Fibroblast of skin of left biceps (primary cell): ENCODE measurements around the gene LEMD2.

ENCODE experiments used
- DNase-seq, 2 experiments: peaks; one replicate each; pipeline ENCODE4 v3.0.0-alpha.2; 2013; ENCODE audit warnings: low read depth in 2 of 2

LEMD2 gene

DNA sequence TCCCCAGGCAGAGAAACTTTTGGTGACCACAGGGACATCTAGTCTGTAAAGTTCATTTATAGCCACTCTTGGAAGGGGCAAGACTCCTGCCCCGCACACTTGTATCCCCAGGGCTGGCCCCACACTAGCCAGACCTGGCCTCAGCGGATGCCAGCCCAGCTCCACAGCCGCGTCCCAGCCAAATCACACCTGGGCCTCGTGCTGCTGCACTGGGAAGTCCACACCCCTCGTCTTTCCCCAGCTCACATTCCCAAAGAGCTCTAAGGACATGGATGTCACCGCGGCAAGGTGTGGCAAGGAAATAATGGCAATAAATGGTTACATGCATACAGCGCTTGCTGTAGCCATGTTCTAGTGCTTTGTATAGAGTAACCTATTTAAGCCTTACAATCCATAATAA is 50.8 kb downstream of the LEMD2 start:
- no peak for DNase-seq

DNA sequence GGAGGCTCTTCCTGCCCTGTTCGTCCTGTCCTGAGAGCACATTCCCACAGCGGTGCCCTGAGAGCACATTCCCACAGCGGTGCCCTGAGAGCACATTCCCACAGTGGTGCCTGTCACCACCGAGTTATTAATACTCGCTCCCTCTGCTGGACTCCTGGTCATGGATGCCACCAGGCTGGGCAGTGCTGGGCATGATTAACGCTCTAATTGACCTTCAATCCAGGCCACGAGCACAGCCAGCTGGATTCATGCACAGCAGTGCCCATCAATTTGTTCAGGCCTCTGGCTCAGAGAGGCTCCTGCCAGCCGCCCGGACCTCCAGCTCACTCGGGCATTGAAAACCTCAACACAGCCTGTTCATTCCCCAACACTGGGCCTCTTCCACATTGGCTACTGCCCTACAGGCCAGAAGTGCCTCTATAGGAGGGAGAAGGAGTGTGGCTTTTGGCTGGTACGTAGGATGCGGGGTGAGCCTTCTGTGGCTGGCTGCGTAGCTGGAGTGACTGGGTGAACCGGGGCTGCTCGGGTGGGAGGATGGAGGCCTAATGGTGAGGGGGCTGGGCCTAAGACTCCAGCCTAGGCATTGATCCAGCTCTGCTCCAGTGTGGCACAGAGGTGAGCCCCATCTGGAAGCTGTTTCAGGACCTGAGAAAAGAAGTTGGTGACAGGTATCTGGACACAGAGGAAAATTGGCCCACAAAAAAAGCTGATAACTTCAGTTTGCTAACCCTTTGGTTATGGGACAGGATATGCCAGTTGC is 51.5 kb downstream of the LEMD2 start:
- DNase-seq: no peak

DNA sequence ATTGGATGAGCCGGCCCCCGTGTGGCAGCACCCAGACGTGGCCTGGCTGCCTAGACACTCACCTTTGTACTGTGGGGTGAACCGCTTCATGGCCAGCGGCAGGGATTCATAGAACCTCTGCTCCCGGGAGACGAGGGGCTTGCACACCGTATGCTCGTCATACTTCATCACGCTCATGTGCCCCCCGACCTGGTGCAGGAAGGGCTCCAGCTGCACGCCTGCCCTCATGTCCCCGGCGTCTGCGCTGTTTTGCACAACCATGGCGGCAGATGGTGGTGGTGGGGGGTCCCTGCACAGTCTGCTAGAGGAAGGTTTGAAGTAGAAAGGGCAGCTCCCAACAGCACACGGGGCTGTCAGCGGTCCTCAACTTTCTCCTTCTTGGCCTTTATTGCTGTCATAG is 53.7 kb downstream of the LEMD2 start:
- no peak for DNase-seq

DNA sequence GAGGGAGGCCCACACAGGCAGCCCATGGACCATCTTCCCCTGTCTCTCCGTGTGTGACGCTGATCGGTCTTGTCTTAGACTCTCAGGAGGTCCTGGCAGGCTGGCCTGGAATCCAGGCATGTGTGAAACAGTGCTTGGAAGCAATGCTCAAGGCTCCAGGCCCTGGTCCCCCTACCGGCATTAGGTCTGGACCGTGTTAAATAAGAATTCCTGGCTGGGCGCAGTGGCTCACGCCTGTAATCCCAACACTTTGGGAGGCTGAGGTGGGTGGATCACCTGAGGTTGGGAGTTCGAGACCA is 55.3 kb downstream of the LEMD2 start:
- no peak for DNase-seq

DNA sequence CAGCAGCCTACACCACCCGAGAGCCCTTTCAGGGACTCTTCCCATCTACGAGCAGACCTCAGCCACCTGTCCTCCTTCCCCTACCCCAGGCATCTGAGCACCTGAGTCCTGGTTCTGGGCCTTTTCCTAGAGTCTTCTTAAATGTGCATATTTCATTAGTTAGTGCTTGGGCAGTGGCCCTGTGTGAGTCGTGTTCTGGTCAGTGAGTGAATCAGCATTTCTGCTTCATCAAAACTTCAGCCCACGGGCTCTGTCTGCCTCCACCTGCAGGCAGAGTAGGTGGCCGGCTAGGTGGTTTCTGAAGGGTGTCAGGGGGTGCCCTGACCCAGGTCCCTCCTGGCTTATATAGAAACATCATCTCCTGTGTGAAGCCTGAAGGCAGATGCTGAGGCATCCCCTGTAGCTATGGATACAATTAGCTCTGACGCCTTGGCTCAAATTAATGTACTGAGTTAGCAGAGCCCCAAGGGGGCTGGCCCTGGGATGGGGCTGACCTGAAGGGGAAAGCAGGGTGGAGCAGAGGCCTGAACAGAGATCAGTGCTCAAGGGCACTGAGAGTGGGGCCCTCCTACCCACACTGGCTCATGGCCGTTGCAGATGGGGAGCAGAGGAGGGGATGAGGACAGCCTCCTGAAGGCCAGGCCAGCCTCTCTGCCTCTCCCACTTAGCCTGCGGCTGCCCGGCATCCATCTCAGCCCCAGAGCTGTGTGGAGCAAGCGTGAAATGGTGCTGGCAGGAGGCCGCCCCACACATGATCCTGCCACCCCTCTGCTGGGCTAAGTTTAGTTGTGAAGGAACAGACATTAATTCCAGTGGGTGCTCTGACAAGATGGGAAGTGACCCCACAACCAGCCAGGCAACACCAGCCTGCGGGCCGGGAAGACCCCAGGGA is 55.9 kb downstream of the LEMD2 start:
- no peak for DNase-seq

DNA sequence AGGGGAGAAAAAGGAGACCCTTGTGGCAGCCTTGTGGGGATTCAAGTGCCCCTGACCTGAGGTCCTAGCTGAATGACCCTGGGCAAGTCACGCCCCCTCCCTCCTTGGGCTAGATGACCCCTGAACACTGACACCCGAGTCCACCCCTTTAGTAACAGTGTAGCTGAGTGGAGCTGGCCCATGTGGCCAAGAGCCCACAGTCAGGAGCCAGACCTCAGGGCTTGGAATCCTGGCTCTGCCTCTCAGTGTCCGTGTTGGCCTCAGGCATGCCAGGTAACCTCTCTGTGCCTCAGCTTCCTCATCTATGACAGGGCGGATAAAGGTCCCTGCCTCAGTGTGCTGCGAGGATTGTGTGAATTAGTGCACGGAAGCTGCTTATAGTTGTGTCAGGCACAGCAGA is 56.5 kb downstream of the LEMD2 start:
- no peak for DNase-seq

DNA sequence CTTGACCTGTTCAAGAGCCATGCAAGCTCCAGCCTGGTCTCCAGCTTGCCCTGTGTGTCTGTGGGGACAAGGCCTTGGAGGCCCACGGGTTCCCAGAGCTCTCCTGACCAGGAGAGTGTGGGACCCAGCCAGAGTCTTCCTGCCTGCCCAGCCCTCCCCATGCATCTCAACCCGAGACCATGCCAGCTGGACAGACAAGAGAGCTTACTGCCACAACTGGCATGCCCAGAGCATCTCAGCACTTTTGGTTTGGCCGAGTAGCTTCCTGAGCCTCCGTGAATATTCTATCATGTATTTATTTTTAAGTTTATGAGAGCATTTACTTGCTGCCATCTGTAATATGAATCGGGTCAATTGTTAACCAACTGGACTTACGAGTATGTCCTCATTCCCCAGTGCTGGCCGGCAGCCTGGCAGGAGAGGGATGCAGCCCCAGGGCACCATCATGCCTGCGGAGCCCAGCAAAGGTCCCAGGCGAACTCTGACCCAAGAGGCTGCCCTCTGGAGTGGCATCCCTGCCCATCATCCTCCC is 57.1 kb downstream of the LEMD2 start:
- no peak for DNase-seq

DNA sequence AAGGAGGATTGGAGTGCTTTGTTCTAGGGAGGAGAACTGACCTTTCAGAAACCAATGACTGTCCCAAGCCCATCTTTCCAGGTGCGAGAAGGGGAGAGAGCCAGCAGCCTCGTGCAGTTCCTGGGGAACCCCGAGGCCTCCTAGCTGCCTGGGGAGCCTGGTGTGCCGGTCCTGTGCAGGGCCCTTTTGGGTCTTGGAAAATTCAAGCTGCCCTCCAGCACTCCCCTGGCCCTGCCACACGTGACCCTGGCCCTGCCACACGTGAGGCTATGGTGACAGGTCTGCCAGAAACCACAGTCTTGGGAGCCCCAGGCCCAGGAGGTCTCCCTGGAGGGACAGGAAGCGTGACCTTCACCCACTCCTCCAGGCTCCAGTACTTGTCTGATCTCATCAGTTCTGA is 57.9 kb downstream of the LEMD2 start:
- no peak for DNase-seq

DNA sequence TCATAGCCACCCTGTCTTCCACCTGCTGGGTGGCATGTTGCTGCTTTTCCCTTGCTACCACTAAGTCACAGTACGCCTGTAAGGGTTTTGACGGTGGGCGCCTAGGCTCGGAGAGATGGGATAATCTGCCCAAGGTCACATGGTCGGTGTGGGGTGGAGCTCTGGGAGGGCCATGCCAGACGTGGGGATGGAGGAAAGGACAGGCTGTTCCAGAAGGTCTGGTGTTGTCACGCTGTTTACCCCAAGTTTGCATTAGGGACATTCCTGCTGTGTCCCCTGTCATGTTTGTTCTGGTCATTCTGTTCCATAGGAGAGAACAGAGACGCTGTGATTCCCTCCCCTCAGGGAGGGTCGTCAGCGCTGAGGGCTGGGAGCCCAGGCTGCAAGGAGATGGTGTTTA is 58.3 kb downstream of the LEMD2 start:
- no peak for DNase-seq

DNA sequence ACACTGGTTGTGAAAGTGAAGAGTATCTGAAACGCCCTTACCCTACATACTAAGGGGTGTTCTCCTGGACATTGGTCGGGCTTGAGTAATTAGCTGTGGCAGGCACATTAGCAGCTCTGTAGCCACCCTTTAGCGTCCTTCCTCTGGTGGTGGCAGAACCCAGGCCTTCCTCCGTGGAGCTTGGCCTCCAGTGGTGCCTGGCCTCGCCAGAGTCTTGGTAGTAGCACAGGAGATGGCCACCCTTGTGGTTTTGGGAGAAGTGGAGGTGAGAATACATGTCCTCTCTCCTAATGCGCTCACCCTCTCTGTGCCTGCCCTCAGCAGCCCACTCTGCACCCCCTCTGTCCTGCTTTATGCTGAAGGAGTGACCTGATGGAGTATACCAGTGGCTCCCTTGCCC is 59.9 kb downstream of the LEMD2 start:
- DNase-seq: no peak

DNA sequence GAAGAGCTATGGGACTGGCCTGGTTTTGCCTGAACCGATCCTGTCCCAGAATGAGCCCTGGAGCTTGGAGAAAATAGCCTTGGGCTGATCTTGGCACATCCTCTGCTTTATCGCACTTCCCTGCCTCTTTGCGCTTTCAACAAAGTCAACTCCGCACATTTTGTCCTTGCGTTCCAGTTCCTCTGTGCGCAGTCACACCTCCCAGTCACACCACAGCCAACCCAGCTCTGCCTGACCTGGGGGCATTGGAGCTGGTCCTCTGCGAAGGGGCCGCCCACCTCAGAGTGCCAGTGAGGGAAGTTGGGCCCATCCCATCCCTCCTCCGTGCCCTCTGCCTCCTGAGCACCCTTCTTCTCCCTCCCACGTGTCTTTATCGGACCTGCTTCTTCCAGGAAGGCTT is 60.5 kb downstream of the LEMD2 start:
- DNase-seq: no peak

DNA sequence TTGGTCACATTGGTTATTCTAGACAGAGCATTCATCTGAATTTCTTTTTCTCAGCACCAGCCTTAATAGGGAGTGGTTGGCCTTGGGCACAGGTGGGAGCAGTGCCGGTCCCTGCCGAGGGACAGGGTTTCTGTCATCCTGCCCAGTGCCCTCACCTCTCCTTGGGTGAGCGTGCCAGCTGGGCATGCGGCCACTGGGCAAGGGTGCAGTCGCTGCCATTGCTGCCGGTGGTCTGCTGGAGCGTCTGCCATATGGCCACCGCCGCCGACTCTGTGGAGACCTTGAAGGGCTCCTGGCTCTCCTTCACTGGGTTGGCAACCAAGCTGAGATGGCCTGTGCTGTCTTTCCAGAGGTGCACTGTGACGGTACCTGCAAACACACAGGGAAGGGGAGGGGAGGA is 61.0 kb downstream of the LEMD2 start:
- DNase-seq: no peak

DNA sequence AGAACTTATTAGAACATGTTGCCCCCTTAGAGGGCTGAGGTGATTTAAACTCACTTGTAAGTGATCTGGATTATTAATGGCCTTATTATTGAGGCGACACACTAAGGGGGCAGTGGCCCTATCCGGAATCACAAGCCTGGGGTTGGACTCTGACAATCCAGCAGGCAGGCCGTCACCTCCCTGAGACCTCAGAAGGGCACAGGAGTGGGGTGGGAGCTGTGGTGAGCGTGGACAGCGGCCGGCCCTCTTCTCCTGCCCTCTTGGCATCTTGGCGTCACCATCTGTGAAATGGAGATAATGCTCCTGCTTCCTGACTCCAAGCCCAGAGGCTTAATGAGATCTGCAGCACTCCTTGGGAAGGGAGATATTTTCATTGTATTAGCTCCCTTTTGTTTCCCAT is 61.8 kb downstream of the LEMD2 start:
- DNase-seq: no peak

DNA sequence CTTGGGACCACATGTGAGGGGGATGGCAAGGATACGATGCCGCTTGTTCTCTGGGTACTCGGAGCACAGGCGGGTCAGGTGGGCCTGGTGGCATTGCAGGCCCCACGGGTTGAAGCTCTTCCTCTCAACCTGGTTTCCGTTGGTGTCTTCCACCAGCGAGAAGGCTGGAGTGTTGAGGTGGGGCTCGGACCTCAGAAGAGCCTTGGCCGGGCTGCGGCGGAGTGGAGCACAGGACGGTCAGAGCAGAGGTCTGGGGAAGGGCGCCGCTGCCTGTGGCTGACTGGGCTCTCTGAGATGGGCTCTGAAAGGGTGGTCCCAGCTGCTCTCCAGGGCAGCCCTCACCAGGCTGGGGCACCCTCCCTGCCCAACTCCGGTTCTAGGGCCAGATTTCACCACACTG is 62.2 kb downstream of the LEMD2 start:
- no peak for DNase-seq

DNA sequence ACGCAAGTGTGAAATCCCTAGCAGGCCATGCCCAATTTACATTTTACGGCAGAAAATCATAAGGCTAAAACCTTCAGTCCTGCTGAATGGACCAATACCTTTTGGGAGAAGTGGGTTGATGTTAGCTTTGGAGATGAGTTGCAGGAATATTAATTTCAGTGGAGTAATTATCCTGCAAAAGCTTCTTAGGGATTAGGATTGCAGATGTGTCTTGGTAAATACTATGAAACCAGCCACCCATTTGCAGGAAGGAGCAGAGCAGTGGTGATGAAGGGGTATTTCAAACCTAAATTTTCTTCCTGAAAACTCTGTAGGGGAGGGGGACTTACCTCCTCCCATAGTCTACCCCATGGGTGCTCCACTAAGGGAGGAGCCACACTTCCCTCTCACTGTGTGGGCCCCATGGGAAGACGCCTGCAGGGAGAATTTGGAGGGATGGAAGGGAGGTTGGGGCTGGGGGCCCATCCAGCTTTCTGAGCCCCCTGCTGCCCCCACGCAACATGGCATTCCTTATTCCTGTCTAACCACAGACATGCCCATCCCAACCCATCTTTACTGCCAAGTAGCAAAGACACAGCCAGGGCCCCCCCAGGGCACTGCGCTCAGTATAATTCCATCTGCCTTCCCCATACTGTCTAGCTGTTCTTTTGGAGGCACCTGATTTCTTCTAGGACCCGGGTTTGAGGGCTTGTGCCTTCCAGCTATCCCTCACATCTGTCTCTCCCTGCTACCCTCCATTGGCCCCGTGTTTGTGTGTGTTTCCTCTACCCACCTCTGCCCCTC is 62.8 kb downstream of the LEMD2 start:
- no peak for DNase-seq

DNA sequence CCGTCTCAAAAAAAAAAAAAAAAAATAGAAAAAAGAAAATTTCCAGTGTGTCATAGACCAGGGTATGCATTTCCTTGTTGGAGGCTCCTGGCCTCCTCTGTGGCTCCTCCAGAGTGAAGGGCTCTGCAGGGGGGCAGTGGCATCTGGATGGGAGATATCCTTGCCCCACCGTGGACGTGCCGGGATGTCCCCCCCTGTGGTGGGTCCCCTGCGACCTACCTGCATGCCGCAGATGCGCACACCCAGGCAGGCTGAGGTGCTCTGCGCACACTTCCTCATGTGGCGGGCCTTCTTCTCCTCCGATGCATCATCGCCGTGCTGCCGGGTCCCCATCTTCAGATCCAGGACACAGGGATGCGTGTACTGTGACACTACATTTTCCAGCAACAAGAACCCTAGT is 63.7 kb downstream of the LEMD2 start:
- DNase-seq: no peak

DNA sequence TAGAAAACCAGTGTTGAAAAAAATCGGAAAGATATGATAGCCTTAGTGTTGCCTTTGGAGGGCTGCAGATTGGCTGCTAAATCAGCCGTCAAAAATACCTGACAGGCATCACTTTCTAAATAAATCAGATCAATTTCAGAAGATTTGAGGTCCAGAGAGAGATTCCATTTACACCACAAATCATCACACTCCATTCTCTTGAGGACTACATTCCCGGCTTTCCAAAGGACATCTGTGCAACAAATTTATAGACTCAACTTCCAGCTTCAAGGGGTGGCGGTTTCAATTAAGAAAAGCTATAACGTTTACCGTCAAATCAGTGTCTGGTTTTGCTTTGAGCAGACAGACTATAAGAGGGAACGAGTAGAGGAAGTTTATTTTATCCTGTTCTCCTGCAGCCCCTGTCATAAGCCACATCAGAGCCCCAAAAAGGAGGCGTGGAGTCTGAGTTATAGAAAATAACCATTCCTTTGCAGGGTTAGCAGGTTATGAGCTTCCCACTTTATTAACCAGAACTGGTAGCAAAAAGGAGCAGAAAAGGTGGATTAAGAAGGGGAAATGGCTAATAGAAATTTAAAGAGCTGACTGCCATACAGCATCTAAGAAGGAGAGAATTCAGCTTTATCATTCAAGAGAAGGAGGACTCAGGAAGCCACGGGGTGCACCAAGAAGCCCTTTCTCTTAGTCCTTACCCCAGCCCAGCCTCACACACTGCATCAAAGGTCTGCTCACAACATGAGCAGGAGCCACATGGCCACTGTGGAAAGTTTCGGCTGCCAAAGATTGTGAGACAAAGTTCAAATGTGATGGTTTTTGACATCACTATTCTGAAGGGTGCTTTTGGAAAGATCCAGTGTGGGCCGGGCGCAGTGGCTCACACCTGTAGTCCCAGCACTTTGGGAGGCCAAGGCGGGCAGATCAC is 64.6 kb downstream of the LEMD2 start:
- no peak for DNase-seq

DNA sequence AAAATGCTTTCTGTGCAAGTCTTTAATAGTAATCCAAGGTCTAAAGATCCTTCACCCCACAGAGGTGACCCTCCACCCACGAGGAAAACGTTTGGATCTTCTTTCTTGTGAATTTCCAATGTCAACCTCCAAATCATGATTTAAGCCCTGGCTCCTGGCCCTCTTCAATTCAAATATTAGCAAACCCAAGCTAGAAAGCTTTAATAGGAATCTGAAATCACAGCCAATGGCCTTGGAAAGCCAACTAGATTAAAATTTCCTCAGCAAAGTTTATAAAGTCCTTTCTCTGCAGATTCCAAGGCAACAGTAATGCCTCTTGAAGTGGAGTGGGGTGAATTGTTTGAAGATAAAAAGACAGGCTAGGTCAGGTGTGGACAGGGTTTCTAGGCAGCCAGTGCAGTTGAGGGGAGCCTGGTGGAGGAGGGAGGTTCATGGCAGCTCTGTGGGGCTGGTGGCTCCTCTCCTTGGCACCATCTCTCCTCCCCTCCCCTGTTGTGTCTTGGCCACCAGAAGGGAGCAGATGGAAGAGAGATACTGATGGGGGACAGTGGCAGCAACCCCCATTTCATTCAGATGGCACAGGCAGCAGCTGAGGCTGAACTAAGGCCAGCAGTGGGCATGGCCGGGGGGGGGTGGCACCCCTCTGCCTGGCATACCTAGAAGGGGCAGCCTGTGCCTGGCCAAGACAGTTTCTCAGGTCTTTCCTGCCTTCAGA is 65.4 kb downstream of the LEMD2 start:
- no peak for DNase-seq

DNA sequence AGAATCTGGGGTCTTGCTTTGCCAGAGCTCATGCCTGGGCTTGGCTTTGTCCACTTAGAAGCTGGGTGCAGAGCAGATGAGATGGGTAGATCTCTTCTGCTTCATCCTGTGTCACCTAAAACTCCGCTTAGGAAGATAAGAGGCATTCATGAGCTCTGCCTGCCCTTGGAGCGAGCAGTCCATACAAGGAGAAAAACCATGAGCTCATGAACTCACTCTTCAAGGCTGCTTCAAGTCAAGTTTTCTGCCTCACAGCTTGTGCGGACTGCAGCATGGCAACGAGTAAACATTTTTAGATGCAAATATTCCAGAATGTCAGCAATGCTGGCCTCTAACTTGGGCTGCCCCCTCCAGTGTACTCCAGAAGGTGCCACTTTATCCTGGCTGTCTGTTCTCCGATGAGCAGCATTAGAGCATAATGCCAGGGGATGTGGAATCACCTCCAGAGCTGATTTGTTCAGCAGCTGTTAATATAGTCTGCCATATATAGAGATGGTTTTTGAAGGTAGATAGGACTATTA is 66.8 kb downstream of the LEMD2 start:
- DNase-seq: no peak

DNA sequence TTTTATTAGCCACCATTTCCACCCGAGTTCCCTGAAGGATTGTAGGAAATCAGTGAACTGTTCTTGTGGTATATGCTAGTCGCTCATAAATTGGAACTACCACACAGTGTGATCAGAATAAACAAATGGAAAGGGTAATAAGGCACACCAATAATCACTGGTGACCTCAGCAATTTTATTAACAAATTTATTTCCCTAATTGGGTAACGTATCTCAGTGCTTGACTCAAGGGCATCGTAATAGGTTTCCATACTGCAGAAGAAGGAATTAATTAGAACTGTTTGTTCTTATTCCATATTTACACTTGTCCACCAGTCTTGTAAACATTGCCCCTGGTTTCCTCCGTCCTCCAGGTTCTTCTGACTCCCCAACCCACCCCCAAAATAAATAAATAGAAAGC is 67.4 kb downstream of the LEMD2 start:
- no peak for DNase-seq
